Spinal cord (tissue), 10 donors: ENCODE data around the gene SMCHD1. TPM values are rescaled to one million over a fixed set of nuclear protein-coding genes. Genes with fewer than 3 reads are reported as not detected.
A peak's percentile ranks its signal among the peaks of the same experiment; 100 is the strongest.

Experiments
- DNase-seq, 6 donors: peaks; one replicate each; pipeline versions ENCODE4 v3.0.0 to v3.0.0-alpha.2; 2013 to 2015; ENCODE audit warnings: low spot score in 6 of 6, low read depth in 4 of 6
- H3K27ac ChIP-seq: one replicate; pipeline ENCODE4 v1.5.1; 2013; ENCODE audit warnings: low read depth, low read length, control low read depth
- H3K27me3 ChIP-seq: one replicate; pipeline ENCODE4 v1.6.1; 2013; ENCODE audit warnings: low read length; ENCODE audit not compliant: control insufficient read depth, insufficient read depth
- H3K36me3 ChIP-seq: one replicate; pipeline ENCODE4 v1.6.1; 2013; ENCODE audit warnings: low read length; ENCODE audit not compliant: control insufficient read depth, insufficient read depth
- H3K4me1 ChIP-seq: one replicate; pipeline ENCODE4 v1.6.1; 2013; ENCODE audit warnings: low read length; ENCODE audit not compliant: control insufficient read depth, insufficient read depth
- H3K4me3 ChIP-seq: one replicate; pipeline ENCODE4 v1.5.1; 2013; ENCODE audit warnings: low read depth, low read length, control low read depth
- H3K9me3 ChIP-seq: one replicate; pipeline ENCODE4 v1.6.1; 2013; ENCODE audit warnings: low read length; ENCODE audit not compliant: control insufficient read depth, insufficient read depth
- WGBS: methylation state at CpG from one replicate; pipeline ENCODE4 v1.1.5; 2013; ENCODE audit warnings: missing lambda C conversion rate; ENCODE audit not compliant: insufficient coverage; 5-methylcytosine and 5-hydroxymethylcytosine counted together
- long read RNA-seq, 4 donors: transcript quantifications; one replicate each; lab custom pipeline, GENCODE V29; 2026
- polyA plus RNA-seq, 2 donors: library from polyadenylated mRNA; unstranded; fragments of 120-200 nt; gene quantifications; one replicate each; pipeline ENCODE4 v1.2.1, GENCODE V29; 2013; ENCODE audit not compliant: insufficient read length in 2 of 2
- total RNA-seq, 2 donors: library from RNA; depleted of rRNA in 1 of 2; stranded (reverse); fragments of 120-200 nt in 1 of 2; fragments of >200 nt in 1 of 2; gene quantifications; one replicate each; pipeline versions ENCODE4 v1.2.3 to v1.2.4, GENCODE V29; 2013 to 2014
- donor health status: healthy.

SMCHD1 gene
- total RNA-seq (100 to 1,000 TPM in 1 of 2 donors, 10 to 100 TPM in 1; 86.1 to 189 TPM), polyA plus RNA-seq (10 to 100 TPM; 39.1 to 47.5 TPM)
- long read RNA-seq, donor 1, partial matches to known transcripts = 0 of 1 reads
- long read RNA-seq, donor 1, other reads (novel, unspliced or antisense) = 0 of 1 reads
- long read RNA-seq, donor 2, partial matches to known transcripts = 7 of 8 reads
- long read RNA-seq, donor 2, other reads (novel, unspliced or antisense) = 0 of 8 reads
- long read RNA-seq, donor 3 = 0 reads
- long read RNA-seq, donor 4, partial matches to known transcripts = 5 of 7 reads
- long read RNA-seq, donor 4, other reads (novel, unspliced or antisense) = 0 of 7 reads

DNA sequence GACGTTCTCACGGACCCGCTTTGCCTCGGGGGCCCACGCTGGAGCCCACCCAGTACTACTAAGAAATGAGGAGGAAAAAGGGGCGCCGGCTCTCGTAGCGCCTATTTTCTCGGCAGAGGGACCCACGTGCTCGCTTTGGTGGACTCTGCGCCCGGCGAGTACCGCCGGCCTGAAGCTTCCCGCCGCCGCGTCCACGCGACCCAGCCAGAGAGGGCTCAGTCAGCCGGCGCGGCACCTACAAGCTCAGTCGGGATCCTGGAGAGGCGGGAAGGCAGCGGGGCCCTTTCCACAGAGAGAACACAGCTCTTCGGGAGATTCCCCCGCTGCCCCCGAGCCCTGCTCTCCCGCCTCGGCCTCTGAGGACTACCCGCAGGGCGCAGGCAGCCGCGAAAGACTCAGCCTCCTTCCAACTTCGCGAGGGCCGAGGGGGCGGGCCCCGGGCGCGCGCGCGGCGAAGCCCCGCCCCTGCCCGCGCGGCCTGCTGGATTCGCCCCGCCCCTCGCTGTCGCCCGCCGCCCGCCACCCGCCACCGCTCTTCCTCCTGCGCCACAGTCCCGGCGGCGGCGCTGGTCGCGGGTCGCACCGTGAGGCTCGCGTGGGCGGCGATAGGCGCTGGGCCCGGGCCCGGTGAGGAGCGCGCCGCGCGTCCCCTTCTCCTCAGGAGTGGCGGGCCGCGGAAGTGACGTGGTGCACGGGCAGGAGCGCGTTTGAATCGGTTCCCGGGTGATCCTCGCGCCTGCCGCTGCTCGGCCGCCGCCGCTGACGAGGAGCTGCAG, at the start of gene SMCHD1:
Gene SMCHD1, plus strand, starts transcription at position 549 of the 776 bp plus-strand sequence. CDS start 350 bp downstream, outside the sequence.
- Histone ChIP-seq H3K9me3 (no peaks in the 10 kb centered on the region), H3K27ac (peak within 1 kb of the TSS; percentile 94), H3K4me1 (peaks cover 11% of the 10 kb centered on the region), H3K4me3 (peak within 1 kb of the TSS; percentile 92), H3K27me3 (no peaks in the 10 kb centered on the region), H3K36me3 (no peaks in the 10 kb centered on the region)
- WGBS = under 1% methylated on average over 100 of the region's 100 CpGs
- DNase-seq = peak; percentile 57 to 95 (median 72)

GRCh38 chr18:2606335-2606734, 49.2 kb upstream of the SMCHD1 start:
- no peak overlapping the region for H3K4me3 ChIP-seq
- no peak overlapping the region for H3K27ac ChIP-seq
- no peaks in the 10 kb centered on the region for H3K27me3 ChIP-seq
- no peaks in the 10 kb centered on the region for H3K9me3 ChIP-seq
- no peaks in the 10 kb centered on the region for H3K36me3 ChIP-seq
- no CpG with 5 or more reads among the region's 2 CpGs for WGBS
- no peak for DNase-seq
- no peaks in the 10 kb centered on the region for H3K4me1 ChIP-seq

GRCh38 chr18:2609604-2610003, 45.9 kb upstream of the SMCHD1 start:
- Histone ChIP-seq H3K4me3 (no peak overlapping the region), H3K27ac (no peak overlapping the region), H3K4me1 (no peaks in the 10 kb centered on the region), H3K9me3 (no peaks in the 10 kb centered on the region), H3K27me3 (no peaks in the 10 kb centered on the region), H3K36me3 (no peaks in the 10 kb centered on the region)
- no CpG with 5 or more reads among the region's 2 CpGs for WGBS
- DNase-seq = peak in 1 of 6 donors; percentile 1

DNA sequence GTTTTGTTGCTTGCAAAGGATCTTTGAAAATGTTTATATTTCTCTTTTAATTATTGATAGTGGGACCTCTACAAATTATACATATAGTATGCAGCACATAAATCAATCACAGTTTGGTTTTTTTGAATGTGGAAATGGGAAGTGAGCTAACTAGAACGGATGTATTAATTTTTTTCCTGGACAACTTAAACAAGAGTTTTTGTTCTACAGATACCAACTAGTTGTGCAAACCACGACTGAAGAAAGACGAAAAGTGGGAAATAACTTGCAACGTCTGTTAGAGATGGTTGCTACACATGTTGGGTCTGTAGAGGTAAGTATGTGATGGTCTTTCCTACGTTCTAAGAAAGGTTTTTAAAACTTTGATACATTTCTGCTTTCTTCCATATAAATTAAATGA, 45.0 kb upstream of the SMCHD1 start:
- no peaks in the 10 kb centered on the region for H3K36me3 ChIP-seq
- H3K27me3 ChIP-seq = no peaks in the 10 kb centered on the region
- no CpG with 5 or more reads among the region's 5 CpGs for WGBS
- H3K4me1 ChIP-seq = no peaks in the 10 kb centered on the region
- H3K9me3 ChIP-seq = no peaks in the 10 kb centered on the region
- H3K4me3 ChIP-seq = no peak overlapping the region
- no peak overlapping the region for H3K27ac ChIP-seq
- no peak for DNase-seq

DNA sequence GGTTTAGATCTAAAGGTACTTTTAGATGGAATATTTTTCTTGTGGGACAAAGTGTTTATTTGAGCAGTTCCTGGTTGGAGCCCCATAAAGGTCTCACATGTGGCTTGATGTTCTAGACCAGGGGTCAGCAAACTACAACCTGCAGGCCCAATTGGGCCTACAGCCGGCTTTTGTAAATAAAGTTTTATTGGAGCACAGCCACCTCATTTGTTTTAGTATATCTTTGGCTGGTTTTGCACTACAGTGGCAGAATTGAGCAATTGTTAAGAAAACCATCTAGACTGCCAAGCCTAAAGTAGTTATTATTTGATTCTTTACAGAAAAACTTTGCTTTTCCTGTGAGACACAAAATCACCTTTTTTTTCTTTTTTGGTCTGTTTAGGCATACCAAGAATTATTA, 42.5 kb upstream of the SMCHD1 start:
- Histone ChIP-seq H3K9me3 (no peaks in the 10 kb centered on the region), H3K27ac (no peak overlapping the region), H3K4me3 (no peak overlapping the region), H3K36me3 (no peaks in the 10 kb centered on the region), H3K27me3 (no peaks in the 10 kb centered on the region), H3K4me1 (no peaks in the 10 kb centered on the region)
- DNase-seq = no peak
- no CpG with 5 or more reads among the region's 1 CpG for WGBS

GRCh38 chr18:2617401-2617998, 38.0 kb upstream of the SMCHD1 start:
- Histone ChIP-seq H3K27ac (no peak overlapping the region), H3K4me3 (no peak overlapping the region), H3K9me3 (no peaks in the 10 kb centered on the region), H3K27me3 (no peaks in the 10 kb centered on the region), H3K36me3 (no peaks in the 10 kb centered on the region), H3K4me1 (no peaks in the 10 kb centered on the region)
- 40% methylated on average over 1 of the region's 4 CpGs for WGBS
- DNase-seq = peak in 1 of 6 donors; percentile 41

DNA sequence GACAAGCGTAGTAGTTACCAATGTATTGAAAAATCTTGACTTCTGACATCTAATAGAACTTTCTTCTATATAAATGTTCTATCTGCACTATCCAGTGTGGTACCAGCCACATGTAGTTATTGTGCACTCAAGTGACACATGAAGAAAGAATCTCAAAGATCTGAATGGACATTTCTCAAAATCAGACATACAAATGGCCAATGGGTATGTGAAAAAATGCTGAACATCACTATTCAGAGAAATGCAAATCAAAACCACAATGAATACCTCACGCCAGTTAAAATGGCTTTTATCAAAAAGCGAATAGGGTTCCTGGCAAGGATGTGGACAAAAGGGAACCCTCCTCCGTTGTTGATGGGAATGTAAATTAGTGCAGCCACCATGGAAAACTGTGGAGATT, 37.5 kb upstream of the SMCHD1 start:
- Histone ChIP-seq H3K27me3 (no peaks in the 10 kb centered on the region), H3K27ac (no peak overlapping the region), H3K4me3 (no peak overlapping the region), H3K4me1 (no peaks in the 10 kb centered on the region), H3K9me3 (no peaks in the 10 kb centered on the region), H3K36me3 (no peaks in the 10 kb centered on the region)
- DNase-seq = no peak
- WGBS = no CpG with 5 or more reads among the region's 4 CpGs

- Histone ChIP-seq H3K36me3 (no peaks in the 10 kb centered on the region), H3K4me3 (no peak overlapping the region), H3K4me1 (no peaks in the 10 kb centered on the region), H3K27me3 (no peaks in the 10 kb centered on the region), H3K9me3 (no peaks in the 10 kb centered on the region), H3K27ac (no peak overlapping the region)
- DNase-seq = no peak
- no CpG with 5 or more reads among the region's 5 CpGs for WGBS
Measured at GRCh38 chr18:2625217-2625616, 30.3 kb upstream of the SMCHD1 start.

DNA sequence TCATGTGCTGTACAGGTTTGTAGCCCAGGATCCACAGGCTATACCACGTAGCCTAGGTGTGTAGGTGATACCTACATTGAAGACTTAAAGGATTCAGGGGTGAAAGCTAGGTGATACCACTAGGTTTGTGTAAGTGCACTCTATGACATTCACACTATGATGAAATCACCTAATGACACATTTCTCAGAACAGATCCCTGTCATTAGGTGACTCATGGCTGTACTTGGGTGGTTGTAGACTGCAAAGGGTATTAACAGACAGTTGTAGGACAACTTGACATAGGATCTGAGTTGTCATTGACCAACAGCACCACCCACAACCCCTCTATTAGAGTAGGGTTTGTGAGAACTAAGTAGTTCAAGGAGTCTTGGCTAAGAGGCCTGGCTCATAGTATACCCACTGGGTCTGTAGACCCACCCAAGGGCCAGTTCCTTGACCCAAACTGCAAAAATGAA, 27.7 kb upstream of the SMCHD1 start:
- Histone ChIP-seq H3K4me3 (no peak overlapping the region), H3K9me3 (no peaks in the 10 kb centered on the region), H3K4me1 (no peaks in the 10 kb centered on the region), H3K36me3 (no peaks in the 10 kb centered on the region), H3K27ac (no peak overlapping the region), H3K27me3 (no peaks in the 10 kb centered on the region)
- WGBS = no CpG with 5 or more reads among the region's 1 CpG
- no peak for DNase-seq
